HCT116 (cell line): Measurements from ENCODE around the gene SYN1. TPM values are rescaled to one million over a fixed set of nuclear protein-coding genes. Genes with fewer than 3 reads are reported as not detected.

Source experiments
- ATAC-seq: fragments of 200-7000 bp; cut with Tn5 transposase; 2 replicates; pipeline ENCODE4 v1.9.1; 2020; ENCODE audit warnings: mild to moderate bottlenecking, moderate library complexity
- BruUV-seq: library from RNA; stranded (reverse); fragments of 400-500 nt; replicated peaks from 2 replicates; lab custom pipeline; 2021; lab: Mats Ljungman, UMichigan
- CTCF ChIA-PET: fragments of 300-600 bp; sonication (Branson Sonifier 250); formaldehyde crosslinking; loops from one replicate; lab custom pipeline; 2021; ENCODE audit warnings: antibody characterized with exemption; lab: Charles Lee
- POLR2A ChIA-PET: fragments of 300-600, 350-600 bp; sonication (Branson Sonifier 250); formaldehyde crosslinking; loops from one replicate; lab custom pipeline; 2021; ENCODE audit warnings: antibody characterized with exemption; lab: Charles Lee
- RAD21 ChIA-PET, 2 experiments: fragments of 300-600 bp; sonication (Branson Sonifier 250); formaldehyde crosslinking; loops; one replicate each; lab custom pipeline; 2023; ENCODE audit warnings: low total read pairs in 2 of 2; ENCODE audit not compliant: uncharacterized antibody in 2 of 2, unreplicated experiment in 2 of 2, low non-redundant PET in 1 of 2; lab: Charles Lee
- DNase-seq: peaks from one replicate; pipeline ENCODE4 v3.0.0-alpha.2; 2010; ENCODE audit warnings: low read depth, low spot score
- H2AFZ ChIP-seq: fragments of 200-600 bp; shearing (Covaris generic), sonication (generic); 2 replicates; pipeline ENCODE4 v1.6.1; 2017; ENCODE audit warnings: low read depth, mixed run types, mixed read lengths, antibody characterized with exemption, low read length; ENCODE audit not compliant: poor library complexity, severe bottlenecking
- H3K27ac ChIP-seq: 2 replicates; pipeline ENCODE4 v1.5.1; 2012; ENCODE audit warnings: low read depth, low read length
- H3K27me3 ChIP-seq: fragments of 200-600 bp; sonication (generic); 2 replicates; pipeline ENCODE4 v1.6.1; 2016; ENCODE audit warnings: mixed run types, low read length, mixed read lengths; ENCODE audit not compliant: insufficient read depth
- H3K36me3 ChIP-seq, 2 experiments: fragments of 200-500 bp in 1 of 2; fragments of 200-600 bp in 1 of 2; sonication (Bioruptor generic) in 1 of 2; sonication (generic) in 1 of 2; 2 replicates each; pipeline versions ENCODE4 v1.5.1 to v1.6.1; 2014 to 2016; ENCODE audit warnings: low read length in 2 of 2, inconsistent platforms in 1 of 2, mixed read lengths in 1 of 2, mixed run types in 1 of 2; ENCODE audit not compliant: insufficient read depth in 2 of 2, control insufficient read depth in 1 of 2
- H3K4me1 ChIP-seq, 2 experiments: fragments of 200-600 bp in 1 of 2; sonication (generic) in 1 of 2; 2 replicates each; pipeline versions ENCODE4 v1.5.1 to v1.6.1; 2012 to 2017; ENCODE audit warnings: low read length in 2 of 2, inconsistent platforms in 1 of 2, mild to moderate bottlenecking in 1 of 2, mixed read lengths in 1 of 2, mixed run types in 1 of 2, moderate library complexity in 1 of 2; ENCODE audit not compliant: insufficient read depth in 2 of 2, control insufficient read depth in 1 of 2
- H3K4me2 ChIP-seq: fragments of 200-600 bp; sonication (generic); 2 replicates; pipeline ENCODE4 v1.6.1; 2017; ENCODE audit warnings: mixed run types, low read length, mixed read lengths
- H3K4me3 ChIP-seq, 2 experiments: fragments of 200-600 bp in 1 of 2; sonication (generic) in 1 of 2; replicated peaks in 1 of 2; 2 replicates each; pipeline ENCODE4 v1.5.1; 2011 to 2016; ENCODE audit warnings: low read length in 2 of 2, control low read depth in 1 of 2, low read depth in 1 of 2, mild to moderate bottlenecking in 1 of 2, mixed read lengths in 1 of 2, mixed run types in 1 of 2
- H3K79me2 ChIP-seq: fragments of 200-600 bp; sonication (generic); 2 replicates; pipeline ENCODE4 v1.6.1; 2017; ENCODE audit warnings: mild to moderate bottlenecking, mixed run types, low read length, moderate library complexity, mixed read lengths; ENCODE audit not compliant: insufficient read depth
- H3K9ac ChIP-seq: fragments of 200-600 bp; sonication (generic); 2 replicates; pipeline ENCODE4 v1.6.1; 2016; ENCODE audit warnings: low read length, mixed read lengths
- H3K9me2 ChIP-seq: fragments of 200-600 bp; sonication (generic), shearing (Covaris generic); 2 replicates; pipeline ENCODE4 v1.6.1; 2017; ENCODE audit warnings: mixed run types, mild to moderate bottlenecking, moderate library complexity; ENCODE audit not compliant: insufficient read depth
- H3K9me3 ChIP-seq, 2 experiments: fragments of 200-500 bp in 1 of 2; fragments of 200-600 bp in 1 of 2; sonication (Bioruptor generic) in 1 of 2; sonication (generic) in 1 of 2; 2 replicates each; pipeline ENCODE4 v1.6.1; 2014 to 2017; ENCODE audit warnings: low read length in 2 of 2, mixed read lengths in 2 of 2, inconsistent platforms in 1 of 2, low read depth in 1 of 2, mild to moderate bottlenecking in 1 of 2, mixed run types in 1 of 2, moderate library complexity in 1 of 2; ENCODE audit not compliant: control insufficient read depth in 1 of 2, insufficient read depth in 1 of 2
- H4K20me1 ChIP-seq: fragments of 200-600 bp; sonication (generic), shearing (Covaris generic); 2 replicates; pipeline ENCODE4 v1.6.1; 2017; ENCODE audit warnings: mixed run types, mild to moderate bottlenecking, moderate library complexity; ENCODE audit not compliant: insufficient read depth
- CEBPB ChIP-seq: IDR thresholded peaks from 2 replicates; pipeline ENCODE4 v1.6.1; 2012; ENCODE audit warnings: low read depth
- EGR1 ChIP-seq: IDR thresholded peaks from 2 replicates; pipeline ENCODE4 v1.6.1; 2012; ENCODE audit warnings: low read depth
- ELF1 ChIP-seq: IDR thresholded peaks from 2 replicates; pipeline ENCODE4 v1.6.1; 2012; ENCODE audit warnings: low read depth, borderline replicate concordance
- EZH2 ChIP-seq: fragments of 200-600 bp; sonication (generic); IDR thresholded peaks from 2 replicates; pipeline ENCODE4 v1.6.1; 2017; ENCODE audit warnings: antibody characterized with exemption, mixed run types
- EZH2phosphoT487 ChIP-seq: fragments of 200-600 bp; IDR thresholded peaks from 2 replicates; pipeline ENCODE4 v1.6.1; 2018; ENCODE audit warnings: antibody characterized with exemption, borderline replicate concordance
- FOSL1 ChIP-seq: IDR thresholded peaks from 2 replicates; pipeline ENCODE4 v1.6.1; 2012; ENCODE audit warnings: low read depth
- POLR2AphosphoS5 ChIP-seq: IDR thresholded peaks from 2 replicates; pipeline ENCODE4 v1.6.1; 2011; ENCODE audit warnings: mild to moderate bottlenecking, low read depth, low read length, moderate library complexity
- SIN3A ChIP-seq: IDR thresholded peaks from 2 replicates; pipeline ENCODE4 v1.6.1; 2012; ENCODE audit warnings: low read depth
- SP1 ChIP-seq: IDR thresholded peaks from 2 replicates; pipeline ENCODE4 v1.6.1; 2012; ENCODE audit warnings: low read depth
- YY1 ChIP-seq: IDR thresholded peaks from 2 replicates; pipeline ENCODE4 v1.6.1; 2011; ENCODE audit warnings: low read length, low read depth, moderate library complexity, mild to moderate bottlenecking; ENCODE audit not compliant: insufficient replicate concordance; ENCODE audit errors: extremely low read depth
- ZFX ChIP-seq: fragments of 450-650 bp; IDR thresholded peaks from 2 replicates; pipeline ENCODE4 v1.6.1; 2017
- ZNF274 ChIP-seq: fragments of 200-500 bp; sonication (Bioruptor generic); IDR thresholded peaks from 2 replicates; pipeline ENCODE4 v1.6.1; 2014; ENCODE audit warnings: mild to moderate bottlenecking, low read depth, low read length, inconsistent platforms
- intact Hi-C: fragments of 100-400 bp; cut with micrococcal nuclease; formaldehyde crosslinking; loops from 2 replicates; pipeline ENCODE4 v1.10.0; 2022
- total RNA-seq: library from RNA; stranded (reverse); gene quantifications from one replicate; pipeline ENCODE4 v1.2.1, GENCODE V29; 2021; ENCODE audit not compliant: unreplicated experiment
- TF ChIP-seq, protein P1 (sequence below): IDR thresholded peaks from 2 replicates; pipeline ENCODE4 v1.6.1; 2012

The SYN1 gene
- total RNA-seq, 1 experiment from 2014 or later, result 0.86 TPM

DNA sequence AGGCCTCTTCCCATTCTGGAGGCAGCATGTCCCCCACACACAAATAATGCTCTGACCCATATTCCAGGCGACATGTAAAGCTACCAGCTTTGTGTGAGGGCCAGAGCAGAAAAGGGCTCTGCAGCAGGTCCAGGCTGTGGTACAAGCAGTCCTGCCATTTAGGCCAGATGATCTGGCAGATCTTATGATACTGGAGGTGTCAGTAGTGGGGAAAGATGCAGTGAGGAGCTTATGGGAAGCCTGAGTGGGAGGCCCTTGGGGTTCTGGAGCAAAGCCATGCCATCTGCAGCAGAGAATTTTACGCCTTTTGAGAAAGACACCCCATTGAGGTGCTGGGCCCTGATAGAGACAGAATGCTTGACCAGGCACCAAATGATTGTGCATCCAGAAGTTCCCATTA, 7.7 kb downstream of the SYN1 start:
- intact Hi-C loops, result no loop called here

DNA sequence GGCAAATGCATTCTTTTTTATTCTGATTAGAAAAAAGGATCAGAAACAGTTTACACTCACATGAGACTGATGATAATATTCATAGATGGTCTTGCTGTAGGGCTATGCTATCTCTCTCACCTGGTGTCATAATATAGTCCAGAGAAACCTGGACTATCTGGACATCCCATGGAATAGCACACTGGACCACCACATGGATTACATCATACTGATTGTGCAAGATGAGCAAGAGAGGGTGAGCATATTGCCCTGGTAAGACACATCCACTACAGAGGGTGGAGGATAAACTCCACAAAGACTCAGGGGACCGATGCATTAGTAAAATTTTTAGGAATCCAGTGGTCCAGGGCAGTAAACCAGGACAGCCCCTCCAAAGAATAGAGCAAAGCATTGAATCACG, 8.2 kb downstream of the SYN1 start:
- no peak overlapping the region for H3K9ac ChIP-seq
- H3K4me3 ChIP-seq, result no peak overlapping the region
- H3K9me3 ChIP-seq, result no peaks in the 10 kb centered on the region
- CTCF ChIA-PET, result no interaction called here
- BruUV-seq, result no TSS peak
- H3K36me3 ChIP-seq, result no peaks in the 10 kb centered on the region
- TF ChIP-seq SP1 (no peak), ELF1 (no peak), ZNF274 (no peak), EZH2phosphoT487 (no peak), CEBPB (no peak), EGR1 (no peak), FOSL1 (no peak), POLR2AphosphoS5 (no peak), YY1 (no peak), EZH2 (no peak)
- TF ChIP-seq, protein P1, sequence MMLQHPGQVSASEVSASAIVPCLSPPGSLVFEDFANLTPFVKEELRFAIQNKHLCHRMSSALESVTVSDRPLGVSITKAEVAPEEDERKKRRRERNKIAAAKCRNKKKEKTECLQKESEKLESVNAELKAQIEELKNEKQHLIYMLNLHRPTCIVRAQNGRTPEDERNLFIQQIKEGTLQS, result no peak
- TF ChIP-seq, all 23 proteins: peak for 0
- ChIA-PET RAD21 (no interaction called here), POLR2A (no interaction called here)
- Histone ChIP-seq H3K4me1 (no peaks in the 10 kb centered on the region; a peak in 1 of 4 replicates), H3K4me2 (no peak overlapping the region), H4K20me1 (no peaks in the 10 kb centered on the region), H3K79me2 (no peaks in the 10 kb centered on the region), H2AFZ (no peak overlapping the region), H3K9me2 (no peaks in the 10 kb centered on the region), H3K27ac (no peak overlapping the region), H3K27me3 (no peaks in the 10 kb centered on the region)
- DNase-seq (no peak), ATAC-seq (no peak)
- intact Hi-C loops, result no loop called here

More for the DNA sequence above, 7.7 kb downstream of the SYN1 start:
- no peak overlapping the region for H3K27ac ChIP-seq
- TF ChIP-seq YY1 (no peak), CEBPB (no peak), ZFX (no peak), SIN3A (no peak), POLR2AphosphoS5 (no peak), EZH2phosphoT487 (no peak), EGR1 (no peak)
- CTCF ChIA-PET, result no interaction called here
- H3K27me3 ChIP-seq, result no peaks in the 10 kb centered on the region
- H3K9me3 ChIP-seq, result no peaks in the 10 kb centered on the region
- H3K79me2 ChIP-seq, result no peaks in the 10 kb centered on the region
- no peaks in the 10 kb centered on the region; a peak in 1 of 4 replicates for H3K4me1 ChIP-seq
- H3K36me3 ChIP-seq, result no peaks in the 10 kb centered on the region
- no peak for DNase-seq
- no peak for ATAC-seq
- BruUV-seq, result no TSS peak
- no peak overlapping the region for H3K9ac ChIP-seq
- POLR2A ChIA-PET, result no interaction called here
- no peak overlapping the region for H3K4me2 ChIP-seq
- H3K4me3 ChIP-seq, result no peak overlapping the region
- H4K20me1 ChIP-seq, result no peaks in the 10 kb centered on the region
- RAD21 ChIA-PET, result no interaction called here
- no peak overlapping the region for H2AFZ ChIP-seq
- H3K9me2 ChIP-seq, result no peaks in the 10 kb centered on the region
